Kidney (tissue), 14 donors: Measurements from ENCODE around the gene ZDHHC14. TPM values are rescaled to one million over a fixed set of nuclear protein-coding genes. Genes with fewer than 3 reads are reported as not detected.

Experiments used
- DNase-seq, 5 donors: peaks; one replicate each; pipeline ENCODE4 v3.0.0-alpha.2; 2013 to 2020
- FAIRE-seq: peaks from 2 replicates; lab custom pipeline; 2012; peaks lifted over from hg19 to GRCh38; lab: Jason Lieb, UNC
- H3K27ac ChIP-seq, 2 donors: one replicate each; pipeline ENCODE4 v1.7.0; 2013; ENCODE audit warnings: low read depth in 2 of 2, low read length in 2 of 2, inconsistent platforms in 1 of 2
- H3K27me3 ChIP-seq: one replicate; pipeline ENCODE4 v1.7.1; 2013; ENCODE audit warnings: low read length, inconsistent platforms; ENCODE audit not compliant: control insufficient read depth, insufficient read depth
- H3K36me3 ChIP-seq, 3 donors: one replicate each; pipeline versions ENCODE4 v1.7.0 to v1.7.1; 2013; ENCODE audit warnings: low read length in 3 of 3, control low read depth in 1 of 3, inconsistent platforms in 1 of 3; ENCODE audit not compliant: insufficient read depth in 3 of 3, control insufficient read depth in 2 of 3
- H3K4me1 ChIP-seq, 3 donors: one replicate each; pipeline versions ENCODE4 v1.7.0 to v1.7.1; 2013; ENCODE audit warnings: low read length in 3 of 3, inconsistent platforms in 1 of 3, low read depth in 1 of 3; ENCODE audit not compliant: control insufficient read depth in 2 of 3, insufficient read depth in 2 of 3
- H3K4me3 ChIP-seq, 3 donors: one replicate each; pipeline versions ENCODE4 v1.7.0 to v1.8.1; 2013; ENCODE audit warnings: low read length in 3 of 3, control low read depth in 1 of 3, inconsistent platforms in 1 of 3
- H3K9ac ChIP-seq, 3 donors: one replicate each; pipeline versions ENCODE4 v1.7.0 to v1.7.1; 2013; ENCODE audit warnings: low read length in 3 of 3, control low read depth in 1 of 3, inconsistent platforms in 1 of 3
- H3K9me3 ChIP-seq, 3 donors: one replicate each; pipeline versions ENCODE4 v1.7.0 to v1.7.1; 2013; ENCODE audit warnings: low read length in 3 of 3, control low read depth in 1 of 3, inconsistent platforms in 1 of 3; ENCODE audit not compliant: control insufficient read depth in 2 of 3, insufficient read depth in 1 of 3
- intact Hi-C: fragments of 100-400 bp; cut with DNase I; formaldehyde crosslinking; loops from one replicate; pipeline ENCODE4 v1.11.1; 2022
- polyA plus RNA-seq: library from polyadenylated mRNA; stranded (reverse); fragments of 350-450 nt; fragmentation: Illumina TruSeq; extraction: RNeasy Lipid Tissue Mini Kit (QIAGEN cat#74804); gene quantifications from one replicate; pipeline ENCODE4 v1.2.3, GENCODE V29; 2014; ENCODE audit warnings: low read depth, low replicate concordance; ENCODE audit not compliant: insufficient read depth
- total RNA-seq: library from RNA; stranded (reverse); fragmentation: NEBNext Ultra II Directional; extraction: Animal tissue kit (Norgen Biotek cat#: 25700); gene quantifications from one replicate; pipeline ENCODE4 v1.2.1, GENCODE V29; 2021
- TF ChIP-seq, protein P1 (sequence below): IDR thresholded peaks from 3 replicates; pipeline ENCODE4 v1.5.1; 2012; ENCODE audit warnings: mild to moderate bottlenecking, moderate library complexity, borderline replicate concordance; ENCODE audit not compliant: insufficient read depth; ENCODE audit errors: extremely low read depth
- donor health status: control.
- donor health status: control.
- donor health status: control.
- donor health status: control.
- donor health status: control.
- donor health status: DM: yes; HTN: yes; CAD: no.
- donor health status: Normal renal cell carcinoma (clear cell type).

The ZDHHC14 gene
- total and polyA plus RNA-seq, 2 donors from 2014 or later: 13.5 to 26.7 TPM

DNA sequence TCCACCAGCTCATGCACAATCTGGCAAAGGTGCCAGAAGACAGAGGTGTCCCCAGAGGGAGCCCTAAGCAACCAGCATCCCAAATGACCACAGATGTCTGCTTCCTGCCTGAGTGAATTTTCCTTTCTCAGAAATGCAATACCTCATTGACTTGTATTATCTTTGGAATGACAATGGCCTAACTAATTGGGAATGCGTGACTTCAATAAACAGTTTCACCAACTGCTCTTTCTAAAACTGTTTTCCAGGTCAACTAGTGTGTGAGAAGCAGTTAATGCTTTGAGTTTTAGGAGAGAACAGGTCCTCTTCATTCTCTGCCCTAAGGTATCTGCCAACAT is 333.1 kb downstream of the ZDHHC14 start:
- Histone ChIP-seq H3K9ac (no peak overlapping the region), H3K27me3 (no peaks in the 10 kb centered on the region), H3K4me3 (no peak overlapping the region), H3K4me1 (peaks cover 0 to 7% (median 0%) of the 10 kb centered on the region in 3 donors), H3K36me3 (no peaks in the 10 kb centered on the region), H3K27ac (no peak overlapping the region), H3K9me3 (no peaks in the 10 kb centered on the region)
- TF ChIP-seq, protein P1, sequence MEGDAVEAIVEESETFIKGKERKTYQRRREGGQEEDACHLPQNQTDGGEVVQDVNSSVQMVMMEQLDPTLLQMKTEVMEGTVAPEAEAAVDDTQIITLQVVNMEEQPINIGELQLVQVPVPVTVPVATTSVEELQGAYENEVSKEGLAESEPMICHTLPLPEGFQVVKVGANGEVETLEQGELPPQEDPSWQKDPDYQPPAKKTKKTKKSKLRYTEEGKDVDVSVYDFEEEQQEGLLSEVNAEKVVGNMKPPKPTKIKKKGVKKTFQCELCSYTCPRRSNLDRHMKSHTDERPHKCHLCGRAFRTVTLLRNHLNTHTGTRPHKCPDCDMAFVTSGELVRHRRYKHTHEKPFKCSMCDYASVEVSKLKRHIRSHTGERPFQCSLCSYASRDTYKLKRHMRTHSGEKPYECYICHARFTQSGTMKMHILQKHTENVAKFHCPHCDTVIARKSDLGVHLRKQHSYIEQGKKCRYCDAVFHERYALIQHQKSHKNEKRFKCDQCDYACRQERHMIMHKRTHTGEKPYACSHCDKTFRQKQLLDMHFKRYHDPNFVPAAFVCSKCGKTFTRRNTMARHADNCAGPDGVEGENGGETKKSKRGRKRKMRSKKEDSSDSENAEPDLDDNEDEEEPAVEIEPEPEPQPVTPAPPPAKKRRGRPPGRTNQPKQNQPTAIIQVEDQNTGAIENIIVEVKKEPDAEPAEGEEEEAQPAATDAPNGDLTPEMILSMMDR: no peak
- intact Hi-C loops: no loop called here
- FAIRE-seq (no peak), DNase-seq (no peak)

DNA sequence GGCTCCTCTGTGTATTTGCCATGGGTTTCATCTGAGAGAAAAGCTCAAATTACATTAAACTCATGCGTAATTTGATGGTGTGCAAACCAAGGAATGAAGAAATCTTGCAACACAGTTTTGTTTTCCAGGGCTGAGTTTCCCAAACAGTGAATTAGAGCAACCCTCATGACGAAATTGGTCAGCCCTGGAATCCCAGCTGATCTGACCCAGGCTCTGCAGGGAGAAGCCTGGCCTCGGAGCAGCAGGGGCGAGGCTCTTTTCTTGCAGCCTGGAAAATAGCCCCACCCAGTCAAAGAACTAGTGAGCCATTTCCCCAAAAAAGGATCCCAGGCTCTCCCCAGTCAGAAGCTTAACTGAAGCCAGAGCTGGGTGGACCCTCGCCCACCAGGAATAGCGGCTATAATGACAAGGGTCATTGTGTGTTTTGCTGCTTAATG is 334.8 kb downstream of the ZDHHC14 start:
- no peak for FAIRE-seq
- Histone ChIP-seq H3K27me3 (no peaks in the 10 kb centered on the region), H3K4me3 (no peak overlapping the region), H3K27ac (no peak overlapping the region), H3K9me3 (no peaks in the 10 kb centered on the region), H3K4me1 (peaks cover 0 to 7% (median 2%) of the 10 kb centered on the region in 3 donors), H3K36me3 (no peaks in the 10 kb centered on the region), H3K9ac (no peak overlapping the region)
- DNase-seq: peak in 4 of 5 donors; percentile 25 to 89 (median 48)
- TF ChIP-seq, protein P1: no peak
- intact Hi-C loops: no loop called here

DNA sequence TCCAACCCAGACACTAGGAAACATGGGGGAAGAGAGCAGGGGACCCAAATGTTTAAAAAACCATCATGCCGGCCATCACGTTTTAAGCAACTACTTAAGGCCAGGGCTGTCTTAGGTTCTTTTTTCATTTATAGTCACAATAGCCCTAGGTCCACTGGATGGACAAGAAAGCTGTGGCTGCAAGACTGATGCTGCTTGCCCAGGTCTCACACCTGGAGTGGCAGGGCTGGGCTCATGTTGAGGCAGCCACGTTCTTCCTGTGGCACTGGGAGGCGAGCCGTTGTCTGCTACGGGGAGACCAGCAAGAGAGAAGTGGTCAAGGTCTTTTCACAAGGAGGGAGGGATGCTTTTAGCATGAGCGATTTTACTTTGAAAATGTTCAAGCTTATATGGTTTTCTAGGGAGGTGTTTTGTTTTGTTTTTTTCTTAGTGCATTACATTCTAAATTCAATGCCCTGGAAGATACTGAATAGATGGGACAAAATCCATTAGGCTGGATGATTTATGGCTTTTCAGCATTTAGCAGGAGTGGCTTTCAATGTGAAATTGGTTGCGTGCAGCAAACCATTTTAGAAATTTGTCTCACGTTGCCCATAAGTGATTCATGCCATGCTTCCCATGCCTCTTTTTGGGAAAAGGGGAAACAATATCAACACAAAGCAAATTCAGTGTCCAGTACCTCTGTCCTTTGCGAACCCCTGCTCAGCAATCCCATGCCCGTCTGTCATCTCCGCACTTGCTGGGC is 335.4 kb downstream of the ZDHHC14 start:
- H3K27me3 ChIP-seq: no peaks in the 10 kb centered on the region
- TF ChIP-seq, protein P1: no peak
- no peaks in the 10 kb centered on the region for H3K36me3 ChIP-seq
- no peak overlapping the region for H3K27ac ChIP-seq
- no peak overlapping the region for H3K9ac ChIP-seq
- intact Hi-C loops: no loop called here
- no peak overlapping the region for H3K4me3 ChIP-seq
- no peaks in the 10 kb centered on the region for H3K9me3 ChIP-seq
- DNase-seq: peak in 2 of 5 donors; percentile 38 to 55
- no peak for FAIRE-seq
- peaks cover 0 to 7% (median 2%) of the 10 kb centered on the region in 3 donors for H3K4me1 ChIP-seq

DNA sequence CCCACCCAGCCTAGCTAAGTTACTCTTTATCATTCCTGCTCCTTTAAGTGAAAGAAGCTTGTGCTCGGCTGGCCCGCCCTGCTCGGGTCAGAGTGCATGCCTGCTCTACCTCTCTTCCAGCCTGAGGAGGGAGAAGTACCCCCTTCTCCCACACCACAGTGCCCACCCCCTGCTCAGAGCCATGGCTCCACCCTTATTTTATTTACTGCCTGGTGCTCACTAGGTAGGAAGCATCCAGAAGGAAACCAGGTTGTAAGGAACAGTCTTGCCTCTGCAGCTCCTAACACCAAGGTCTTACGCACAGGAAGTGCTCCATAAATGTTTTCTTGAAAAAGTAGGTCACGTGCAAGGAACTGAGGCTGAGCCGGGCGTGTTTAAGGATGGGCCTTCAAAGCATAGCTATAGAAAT is 336.4 kb downstream of the ZDHHC14 start:
- intact Hi-C loops: no loop called here
- FAIRE-seq: no peak
- H3K4me1 ChIP-seq: peaks cover 0 to 7% (median 2%) of the 10 kb centered on the region in 3 donors
- H3K9me3 ChIP-seq: no peaks in the 10 kb centered on the region
- no peak overlapping the region for H3K27ac ChIP-seq
- peak in 4 of 5 donors; percentile 37 to 56 (median 42) for DNase-seq
- no peaks in the 10 kb centered on the region for H3K27me3 ChIP-seq
- H3K36me3 ChIP-seq: no peaks in the 10 kb centered on the region
- TF ChIP-seq, protein P1: no peak
- H3K4me3 ChIP-seq: peak overlapping the region in 1 of 3 donors; percentile 25
- no peak overlapping the region for H3K9ac ChIP-seq
